Measurements from ENCODE around the gene KLHL40.

The KLHL40 gene

GRCh38 chr3:42730706-42731420 lies 45.5 kb downstream of the KLHL40 start:
- Mint-ChIP-seq H3K4me1 (no peaks in the 10 kb centered on the region), H3K36me3 (no peaks in the 10 kb centered on the region), H3K27ac (no peak overlapping the region), H3K9me3 (no peaks in the 10 kb centered on the region), H3K27me3 (no peaks in the 10 kb centered on the region), H3K4me3 (no peak overlapping the region)

GRCh38 chr3:42731476-42732195 lies 46.3 kb downstream of the KLHL40 start:
- Mint-ChIP-seq H3K9me3 (no peaks in the 10 kb centered on the region), H3K36me3 (no peaks in the 10 kb centered on the region), H3K4me1 (no peaks in the 10 kb centered on the region), H3K27ac (no peak overlapping the region), H3K27me3 (no peaks in the 10 kb centered on the region), H3K4me3 (no peak overlapping the region)

- Mint-ChIP-seq H3K4me3 (no peak overlapping the region), H3K36me3 (no peaks in the 10 kb centered on the region), H3K4me1 (no peaks in the 10 kb centered on the region), H3K9me3 (no peaks in the 10 kb centered on the region), H3K27me3 (no peaks in the 10 kb centered on the region), H3K27ac (no peak overlapping the region)
Measured at GRCh38 chr3:42732196-42732828, 47.0 kb downstream of the KLHL40 start.

- Mint-ChIP-seq H3K9me3 (no peaks in the 10 kb centered on the region), H3K27me3 (no peaks in the 10 kb centered on the region), H3K36me3 (no peaks in the 10 kb centered on the region), H3K27ac (no peak overlapping the region), H3K4me3 (no peak overlapping the region), H3K4me1 (no peaks in the 10 kb centered on the region)
Measured at GRCh38 chr3:42732829-42733459, 47.6 kb downstream of the KLHL40 start.

GRCh38 chr3:42733501-42734262 lies 48.3 kb downstream of the KLHL40 start:
- Mint-ChIP-seq H3K4me3 (no peak overlapping the region), H3K9me3 (no peaks in the 10 kb centered on the region), H3K36me3 (no peaks in the 10 kb centered on the region)

GRCh38 chr3:42734263-42734860 lies 49.0 kb downstream of the KLHL40 start:
- Mint-ChIP-seq H3K4me3 (no peak overlapping the region), H3K27me3 (no peaks in the 10 kb centered on the region), H3K27ac (no peak overlapping the region), H3K4me1 (no peaks in the 10 kb centered on the region), H3K36me3 (no peaks in the 10 kb centered on the region), H3K9me3 (no peaks in the 10 kb centered on the region)

More at GRCh38 chr3:42733501-42734262, 48.3 kb downstream of the KLHL40 start:
- Mint-ChIP-seq H3K27ac (no peak overlapping the region), H3K27me3 (no peaks in the 10 kb centered on the region), H3K4me1 (no peaks in the 10 kb centered on the region)

- Mint-ChIP-seq H3K36me3 (no peaks in the 10 kb centered on the region), H3K9me3 (no peaks in the 10 kb centered on the region), H3K27ac (no peak overlapping the region), H3K27me3 (no peaks in the 10 kb centered on the region), H3K4me1 (no peaks in the 10 kb centered on the region), H3K4me3 (no peak overlapping the region)
Measured at GRCh38 chr3:42735019-42735418, 49.7 kb downstream of the KLHL40 start.

GRCh38 chr3:42735615-42736014 lies 50.3 kb downstream of the KLHL40 start:
- no peak overlapping the region for H3K27ac Mint-ChIP-seq
- H3K36me3 Mint-ChIP-seq, result no peaks in the 10 kb centered on the region
- H3K27me3 Mint-ChIP-seq, result no peaks in the 10 kb centered on the region
- no peaks in the 10 kb centered on the region for H3K4me1 Mint-ChIP-seq
- no peaks in the 10 kb centered on the region for H3K9me3 Mint-ChIP-seq
- no peak overlapping the region for H3K4me3 Mint-ChIP-seq

- Mint-ChIP-seq H3K9me3 (no peaks in the 10 kb centered on the region), H3K27me3 (no peaks in the 10 kb centered on the region), H3K27ac (no peak overlapping the region), H3K4me3 (no peak overlapping the region), H3K4me1 (no peaks in the 10 kb centered on the region), H3K36me3 (no peaks in the 10 kb centered on the region)
Measured at GRCh38 chr3:42736081-42736480, 50.7 kb downstream of the KLHL40 start.

GRCh38 chr3:42736531-42736930 lies 51.2 kb downstream of the KLHL40 start:
- no peaks in the 10 kb centered on the region for H3K36me3 Mint-ChIP-seq

GRCh38 chr3:42739401-42740158 lies 54.2 kb downstream of the KLHL40 start:
- Mint-ChIP-seq H3K27ac (no peak overlapping the region), H3K36me3 (no peaks in the 10 kb centered on the region), H3K4me1 (peaks cover 8% of the 10 kb centered on the region), H3K27me3 (no peaks in the 10 kb centered on the region), H3K4me3 (no peak overlapping the region), H3K9me3 (no peaks in the 10 kb centered on the region)

More at GRCh38 chr3:42736531-42736930, 51.2 kb downstream of the KLHL40 start:
- Mint-ChIP-seq H3K9me3 (no peaks in the 10 kb centered on the region), H3K4me1 (no peaks in the 10 kb centered on the region), H3K27ac (no peak overlapping the region), H3K27me3 (no peaks in the 10 kb centered on the region), H3K4me3 (no peak overlapping the region)

- Mint-ChIP-seq H3K9me3 (no peaks in the 10 kb centered on the region), H3K36me3 (no peaks in the 10 kb centered on the region), H3K27me3 (no peaks in the 10 kb centered on the region), H3K27ac (no peak overlapping the region), H3K4me3 (no peak overlapping the region), H3K4me1 (peaks cover 14% of the 10 kb centered on the region)
Measured at GRCh38 chr3:42741796-42742195, 56.5 kb downstream of the KLHL40 start.
